ENCODE measurements around the gene FAM222A.
"Not testable (repeated sequence)": the region's sequence is repeated elsewhere in the genome, so short reads cannot be mapped to it uniquely, and the experiment has no call there.

Gene FAM222A

DNA sequence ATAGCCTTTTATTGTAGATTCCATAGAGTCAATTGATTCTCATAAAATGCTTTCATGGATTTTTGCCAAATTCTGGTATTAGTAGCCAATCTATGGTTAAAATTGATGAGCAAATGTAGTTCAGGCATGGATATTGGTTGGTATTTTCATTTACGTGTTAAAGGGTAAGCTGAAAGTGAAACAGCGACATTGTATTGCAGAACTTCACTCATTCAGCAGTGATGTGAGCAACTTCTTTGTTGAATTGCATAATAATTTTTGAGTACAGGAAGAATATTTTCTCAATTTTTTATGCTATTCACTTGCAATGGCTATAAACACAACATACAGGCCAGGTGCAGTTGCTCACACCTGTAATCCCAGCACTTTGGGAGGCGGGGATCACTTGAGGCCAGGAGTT is 24.2 kb upstream of the FAM222A start:
- no peak for DNase-seq (ENCODE audit: low read depth)
- H3K4me3 ChIP-seq (ENCODE audit: control insufficient read depth, low read depth, low read length): no peak overlapping the region
- TF ChIP-seq, protein P1, sequence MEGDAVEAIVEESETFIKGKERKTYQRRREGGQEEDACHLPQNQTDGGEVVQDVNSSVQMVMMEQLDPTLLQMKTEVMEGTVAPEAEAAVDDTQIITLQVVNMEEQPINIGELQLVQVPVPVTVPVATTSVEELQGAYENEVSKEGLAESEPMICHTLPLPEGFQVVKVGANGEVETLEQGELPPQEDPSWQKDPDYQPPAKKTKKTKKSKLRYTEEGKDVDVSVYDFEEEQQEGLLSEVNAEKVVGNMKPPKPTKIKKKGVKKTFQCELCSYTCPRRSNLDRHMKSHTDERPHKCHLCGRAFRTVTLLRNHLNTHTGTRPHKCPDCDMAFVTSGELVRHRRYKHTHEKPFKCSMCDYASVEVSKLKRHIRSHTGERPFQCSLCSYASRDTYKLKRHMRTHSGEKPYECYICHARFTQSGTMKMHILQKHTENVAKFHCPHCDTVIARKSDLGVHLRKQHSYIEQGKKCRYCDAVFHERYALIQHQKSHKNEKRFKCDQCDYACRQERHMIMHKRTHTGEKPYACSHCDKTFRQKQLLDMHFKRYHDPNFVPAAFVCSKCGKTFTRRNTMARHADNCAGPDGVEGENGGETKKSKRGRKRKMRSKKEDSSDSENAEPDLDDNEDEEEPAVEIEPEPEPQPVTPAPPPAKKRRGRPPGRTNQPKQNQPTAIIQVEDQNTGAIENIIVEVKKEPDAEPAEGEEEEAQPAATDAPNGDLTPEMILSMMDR (IDR thresholded peaks at IDR 0.05; ENCODE audit: control insufficient read depth, insufficient read depth, low read depth, low read length, missing control alignments): no peak

DNA sequence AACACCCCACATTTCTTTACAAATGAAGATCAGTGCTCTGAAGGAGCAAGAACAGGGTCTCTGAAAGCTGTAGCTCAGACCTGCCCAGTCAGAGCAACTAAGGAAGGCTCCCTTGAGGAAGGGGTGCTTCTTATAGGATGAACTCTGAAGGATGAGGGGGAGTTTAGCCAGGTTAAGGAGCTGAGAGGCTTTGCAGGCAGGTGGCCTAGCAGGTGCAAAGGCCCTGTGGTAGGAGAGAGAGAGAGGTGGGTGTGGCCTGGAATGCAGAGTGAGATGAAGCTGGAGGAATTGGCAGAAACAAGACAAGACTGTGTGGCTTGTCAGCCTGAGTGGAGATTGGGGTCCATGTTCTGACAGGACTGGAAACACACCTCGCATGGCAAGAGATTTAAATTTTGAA is 20.5 kb upstream of the FAM222A start:
- no peak for DNase-seq (ENCODE audit: low read depth)
- H3K4me3 ChIP-seq (ENCODE audit: control insufficient read depth, low read depth, low read length): no peak overlapping the region
- TF ChIP-seq, protein P1 (IDR thresholded peaks at IDR 0.05; ENCODE audit: control insufficient read depth, insufficient read depth, low read depth, low read length, missing control alignments): no peak

DNA sequence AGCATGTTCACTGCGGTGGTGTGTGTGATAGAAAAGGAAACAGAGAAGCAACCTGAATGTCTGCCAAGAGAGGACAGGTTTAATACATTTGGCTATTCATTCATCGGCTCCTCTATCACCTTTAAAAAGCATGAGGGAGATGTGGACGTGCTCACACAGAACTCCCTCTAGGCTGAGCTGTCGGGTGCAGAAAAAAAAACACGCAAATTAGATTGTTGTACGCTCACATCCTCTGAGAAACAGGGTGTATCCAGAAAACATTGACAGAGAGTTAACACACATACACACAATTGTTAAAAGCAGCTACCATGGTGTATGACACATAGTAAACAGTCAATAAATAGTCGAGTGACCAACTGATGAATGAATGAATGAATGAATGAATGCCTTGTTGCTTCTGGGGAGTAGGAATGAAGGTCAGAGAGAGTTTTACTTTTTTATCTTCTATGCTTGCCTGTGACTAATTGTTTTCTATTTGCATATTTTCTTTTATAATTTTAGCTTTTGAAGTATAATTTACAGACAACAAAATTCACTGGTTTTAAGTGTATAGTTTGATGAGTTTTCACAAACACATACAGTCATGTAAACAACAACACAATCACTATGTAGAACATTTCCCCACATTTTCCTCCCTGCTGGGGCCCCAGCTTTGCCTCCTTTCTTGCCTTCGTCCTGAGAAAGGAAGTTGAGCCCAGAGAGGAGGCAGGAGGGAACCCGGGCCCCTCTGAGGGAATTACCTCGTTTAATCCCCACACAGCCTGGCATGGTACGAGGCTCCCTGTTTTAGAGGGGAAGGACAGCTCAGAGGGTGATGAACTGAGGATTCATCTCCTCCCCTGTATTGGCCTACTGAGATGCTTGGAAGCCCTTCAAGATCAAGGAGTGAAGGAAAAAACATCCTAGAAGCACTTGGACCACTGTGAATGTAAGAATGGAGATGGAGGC is 19.7 kb upstream of the FAM222A start:
- TF ChIP-seq, protein P1 (IDR thresholded peaks at IDR 0.05; ENCODE audit: control insufficient read depth, insufficient read depth, low read depth, low read length, missing control alignments): no peak
- no peak overlapping the region for H3K4me3 ChIP-seq (ENCODE audit: control insufficient read depth, low read depth, low read length)
- DNase-seq (ENCODE audit: low read depth): no peak

DNA sequence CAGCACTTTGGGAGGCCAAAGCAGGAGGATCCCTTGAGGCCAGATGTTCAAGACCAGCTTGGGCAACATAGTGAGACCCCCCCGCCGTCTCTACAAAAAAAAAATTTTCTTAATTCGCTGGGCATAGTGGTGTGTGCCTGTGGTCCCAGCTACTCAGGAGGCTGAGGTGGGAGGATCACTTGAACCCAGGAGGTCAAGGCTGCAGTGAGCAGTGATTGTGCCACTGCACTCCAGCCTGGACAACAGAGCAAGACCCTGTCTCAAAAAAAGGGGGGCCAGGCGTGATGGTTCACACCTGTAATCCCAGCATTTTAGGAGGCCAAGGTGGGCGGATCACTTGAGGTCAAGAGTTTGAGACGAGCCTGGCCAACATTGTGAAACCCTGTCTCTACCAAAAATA is 19.0 kb upstream of the FAM222A start:
- H3K4me3 ChIP-seq (ENCODE audit: control insufficient read depth, low read depth, low read length); DNase-seq (ENCODE audit: low read depth): not testable (repeated sequence)

DNA sequence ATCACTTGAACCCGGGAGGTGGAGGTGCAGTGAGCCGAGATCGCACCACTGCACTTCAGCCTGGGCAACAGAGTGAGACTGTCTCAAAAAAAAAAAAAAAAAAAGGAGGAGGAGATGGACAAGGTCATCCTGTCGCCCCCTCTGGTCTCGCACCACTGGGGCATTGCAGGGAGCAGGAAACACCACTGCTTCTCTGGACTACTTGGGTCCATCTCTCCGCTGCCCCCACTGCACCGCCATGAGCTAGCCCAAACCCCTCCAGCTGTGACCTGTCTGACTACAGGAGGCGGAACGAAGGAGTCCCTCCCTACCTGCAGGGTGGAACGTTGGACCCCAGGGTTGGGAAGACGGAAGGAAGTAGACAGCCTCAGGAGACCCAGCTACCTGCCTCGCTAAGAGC is 18.2 kb upstream of the FAM222A start:
- no peak for DNase-seq (ENCODE audit: low read depth)
- no peak overlapping the region for H3K4me3 ChIP-seq (ENCODE audit: control insufficient read depth, low read depth, low read length)
- TF ChIP-seq, protein P1 (IDR thresholded peaks at IDR 0.05; ENCODE audit: control insufficient read depth, insufficient read depth, low read depth, low read length, missing control alignments): no peak

DNA sequence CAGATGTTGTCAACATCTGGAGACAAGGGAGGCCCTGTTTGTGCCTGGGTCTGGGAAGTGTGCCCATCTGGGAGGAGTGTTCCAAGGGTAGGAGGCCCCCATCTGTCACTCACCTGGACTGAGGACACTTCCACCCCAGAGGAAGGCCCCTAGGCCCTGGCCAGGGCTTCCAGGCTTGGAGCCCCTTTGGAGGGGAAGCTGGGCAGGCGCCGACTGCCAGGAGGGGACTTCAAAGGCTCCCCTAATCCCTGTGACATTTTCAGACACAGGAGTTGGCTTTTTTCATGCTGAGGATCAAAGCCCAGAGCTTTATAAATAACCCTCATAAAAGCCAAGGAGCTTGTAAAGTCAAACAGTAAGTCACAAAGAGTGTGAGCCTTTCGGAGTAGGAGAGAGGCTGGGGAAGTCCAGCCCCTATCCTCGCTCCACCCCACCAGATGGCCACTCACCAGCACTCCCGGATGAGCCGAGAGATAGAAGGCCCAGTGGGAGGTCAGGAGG is 17.6 kb upstream of the FAM222A start:
- no peak for DNase-seq (ENCODE audit: low read depth)
- H3K4me3 ChIP-seq (ENCODE audit: control insufficient read depth, low read depth, low read length): no peak overlapping the region
- TF ChIP-seq, protein P1 (IDR thresholded peaks at IDR 0.05; ENCODE audit: control insufficient read depth, insufficient read depth, low read depth, low read length, missing control alignments): no peak

DNA sequence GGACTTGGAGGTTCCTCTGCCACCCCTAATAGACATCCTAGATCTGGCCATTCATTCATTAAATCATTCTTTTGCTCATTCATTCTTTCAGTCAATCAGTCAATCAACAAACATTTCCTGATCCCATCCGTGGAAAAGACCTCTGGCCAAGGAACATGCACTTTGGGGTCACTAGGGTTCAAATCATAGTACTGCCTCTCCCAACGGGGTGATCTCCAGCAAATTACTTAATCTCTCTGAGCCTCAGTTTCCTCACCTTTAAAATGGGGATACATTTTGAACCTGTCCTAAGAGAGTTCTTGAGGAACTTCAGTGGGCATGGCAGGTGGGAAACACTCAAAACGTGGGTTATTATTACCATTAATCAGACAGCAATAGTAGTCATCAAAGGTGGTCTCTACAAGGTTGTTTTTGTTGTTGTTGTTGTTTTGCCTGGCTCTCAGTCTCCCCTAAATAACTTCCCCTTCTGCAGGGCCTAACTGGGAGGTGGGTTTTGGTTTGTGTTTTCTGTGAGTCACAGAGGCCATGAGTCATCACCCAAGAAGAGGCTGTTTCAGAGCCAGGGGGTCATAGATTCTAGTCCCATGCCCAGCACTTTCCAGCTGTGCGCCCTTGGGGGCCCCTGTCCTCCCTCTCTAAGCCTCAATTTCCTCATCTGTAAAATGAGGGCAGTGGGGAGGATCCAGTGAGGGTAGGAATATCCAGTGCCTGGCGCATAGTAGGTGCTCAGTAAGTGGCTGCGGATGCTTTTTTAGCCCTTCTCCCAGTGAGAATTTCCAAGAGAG is 16.9 kb upstream of the FAM222A start:
- no peak overlapping the region for H3K4me3 ChIP-seq (ENCODE audit: control insufficient read depth, low read depth, low read length)
- TF ChIP-seq, protein P1 (IDR thresholded peaks at IDR 0.05; ENCODE audit: control insufficient read depth, insufficient read depth, low read depth, low read length, missing control alignments): no peak
- DNase-seq (ENCODE audit: low read depth): no peak
